Activated CD8-positive, alpha-beta memory T cell treated with anti-CD3 and anti-CD28 coated beads for 1 hour (primary cell): ENCODE data around the gene CROCC2.

ENCODE experiments used
- DNase-seq, 2 donors: peaks; one replicate each; pipeline ENCODE4 v3.0.0-alpha.2; 2020; ENCODE audit warnings: low read depth in 1 of 2; ENCODE audit errors: extremely low read depth in 1 of 2

The CROCC2 gene

GRCh38 chr2:240891492-240892340 is 14.4 kb upstream of the CROCC2 start:
- DNase-seq, result no peak

GRCh38 chr2:240892356-240892755 is 13.8 kb upstream of the CROCC2 start:
- no peak for DNase-seq

- no peak for DNase-seq
These were observed 13.2 kb upstream of the CROCC2 start for GRCh38 chr2:240892925-240893324.

- peak in 1 of 2 donors; percentile 20 for DNase-seq
These were observed 12.7 kb upstream of the CROCC2 start for GRCh38 chr2:240893363-240893844.

GRCh38 chr2:240894006-240894405 is 12.1 kb upstream of the CROCC2 start:
- DNase-seq, result no peak

GRCh38 chr2:240894836-240895558 is 11.1 kb upstream of the CROCC2 start:
- no peak for DNase-seq

GRCh38 chr2:240895656-240896388 is 10.3 kb upstream of the CROCC2 start, which contains the start of gene MAB21L4:
MAB21L4 (minus strand) TSS chr2:240896156; CDS start chr2:240895997, 159 bp downstream.
- no peak for DNase-seq

GRCh38 chr2:240896394-240896793 is 9.7 kb upstream of the CROCC2 start:
- DNase-seq, result no peak

- DNase-seq, result no peak
These were observed 9.1 kb upstream of the CROCC2 start for GRCh38 chr2:240896871-240897692.

- DNase-seq, result no peak
These were observed 7.9 kb upstream of the CROCC2 start for GRCh38 chr2:240898108-240898730.

- DNase-seq, result no peak
These were observed 7.2 kb upstream of the CROCC2 start for GRCh38 chr2:240898731-240899467.

GRCh38 chr2:240899468-240899865 is 6.7 kb upstream of the CROCC2 start:
- DNase-seq, result no peak

GRCh38 chr2:240900141-240900860 is 5.8 kb upstream of the CROCC2 start:
- DNase-seq, result no peak

GRCh38 chr2:240901986-240902614 is 4.0 kb upstream of the CROCC2 start:
- no peak for DNase-seq

- DNase-seq, result no peak
These were observed 3.5 kb upstream of the CROCC2 start for GRCh38 chr2:240902615-240903041.

- DNase-seq, result no peak
These were observed 2.7 kb upstream of the CROCC2 start for GRCh38 chr2:240903191-240904060.
